CD4-positive, alpha-beta T cell treated with Interleukin-17A for 1 hour (primary cell): ENCODE measurements around the gene TALDO1.

Experiments used
- DNase-seq: peaks from one replicate; pipeline ENCODE4 v3.0.0-alpha.2; 2020

Gene TALDO1

GRCh38 chr11:747158-748006 lies at the start of gene TALDO1:
TALDO1 (plus strand) TSS chr11:747464; CDS start chr11:747482, 18 bp downstream.
- DNase-seq = peak; percentile 85

DNA sequence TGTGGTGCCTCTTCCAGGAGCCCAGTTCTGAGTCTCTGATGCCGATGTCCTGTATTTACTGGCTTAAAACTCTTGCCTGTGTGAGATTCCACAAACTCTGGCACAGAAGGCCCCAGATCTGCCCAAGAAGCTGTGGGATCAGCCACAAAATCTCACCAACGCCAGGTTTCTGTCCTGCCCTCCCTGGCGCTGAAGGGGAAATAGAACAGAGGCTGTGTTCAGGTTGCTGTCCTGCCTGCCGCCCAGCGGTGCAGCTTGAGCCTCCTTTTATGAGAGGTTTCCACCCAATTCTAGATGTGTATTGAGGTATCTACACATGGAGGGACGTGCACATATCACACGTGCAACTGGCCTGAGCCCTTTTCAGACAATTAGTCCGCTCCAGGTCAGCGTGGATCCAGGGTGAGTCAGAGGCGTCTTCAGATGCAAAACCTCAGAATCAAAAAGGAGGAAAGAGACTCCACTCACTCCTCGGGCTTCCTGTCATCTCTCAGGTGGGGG lies 49.4 kb upstream of the TALDO1 start:
- no peak for DNase-seq

DNA sequence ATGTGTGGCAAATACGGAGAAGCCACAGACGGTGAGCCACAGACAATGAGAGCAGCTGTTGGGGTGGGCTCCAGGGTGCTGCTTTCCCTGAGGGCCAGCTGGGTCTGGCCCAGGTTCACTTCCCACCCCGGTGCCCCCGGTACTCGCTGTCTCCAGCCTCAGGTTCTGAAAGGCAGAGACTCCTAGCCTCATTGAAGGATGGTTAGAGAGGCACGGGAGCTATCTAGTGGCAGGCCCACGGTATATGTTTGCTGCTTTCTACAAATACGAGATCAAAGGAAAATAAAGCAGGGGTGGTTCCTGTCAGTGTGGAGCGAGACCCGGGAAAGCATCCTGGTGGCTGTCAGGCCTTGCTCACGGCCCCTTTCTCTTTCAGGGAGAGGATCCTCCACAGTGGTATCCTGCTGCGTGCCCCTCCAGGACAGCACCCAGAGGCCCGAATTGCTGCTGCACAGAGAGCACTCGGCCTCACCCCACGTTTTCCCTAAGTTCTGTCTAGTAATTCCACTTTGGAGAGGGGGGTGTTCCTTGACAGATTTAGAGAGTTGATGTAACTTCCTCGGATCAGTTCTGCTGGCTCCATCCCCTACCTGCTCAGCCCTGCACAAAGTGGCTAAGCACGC lies 48.7 kb upstream of the TALDO1 start:
- no peak for DNase-seq

DNA sequence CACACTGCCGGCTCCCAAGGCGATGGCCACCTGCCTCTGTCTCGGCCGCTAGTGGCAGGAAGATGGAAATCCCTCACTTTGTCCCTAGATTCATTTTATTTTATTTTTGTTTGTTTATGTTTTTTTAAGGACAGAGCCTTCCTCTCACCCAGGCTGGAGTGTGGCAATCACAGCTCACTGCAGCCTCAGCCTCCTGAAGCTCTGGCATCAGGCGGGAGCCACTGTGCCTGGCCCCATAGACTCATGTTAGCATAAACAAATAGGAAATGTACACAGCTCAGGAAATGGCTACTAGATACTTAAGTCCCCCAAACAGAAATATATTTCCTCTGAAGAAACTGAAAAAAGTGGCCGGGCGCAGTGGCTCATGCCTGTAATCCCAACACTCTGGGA lies 48.2 kb upstream of the TALDO1 start:
- DNase-seq = no peak

DNA sequence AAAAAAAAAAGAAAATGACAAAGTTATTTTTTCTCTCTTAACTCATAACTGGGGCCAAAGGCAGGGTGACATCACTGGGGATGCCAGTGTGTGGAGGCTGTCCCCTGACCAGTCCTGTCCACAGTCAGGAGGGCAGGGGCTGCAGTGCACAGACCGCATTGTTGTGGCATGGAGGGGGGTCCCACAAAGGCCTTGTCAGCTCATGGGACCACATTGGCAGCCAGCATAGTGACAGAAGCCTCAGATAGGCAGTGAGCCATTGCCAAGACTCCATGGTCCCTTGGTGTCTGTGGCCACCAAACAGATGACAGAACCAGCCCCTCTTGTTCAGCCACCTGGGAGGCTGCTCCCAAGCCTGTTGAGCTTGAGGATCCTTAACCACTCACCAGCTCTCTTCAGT lies 47.5 kb upstream of the TALDO1 start:
- DNase-seq = no peak

- no peak for DNase-seq
Observed at GRCh38 chr11:701741-702461, 45.4 kb upstream of the TALDO1 start.

- no peak for DNase-seq
Observed at GRCh38 chr11:702462-703461, 44.5 kb upstream of the TALDO1 start.

DNA sequence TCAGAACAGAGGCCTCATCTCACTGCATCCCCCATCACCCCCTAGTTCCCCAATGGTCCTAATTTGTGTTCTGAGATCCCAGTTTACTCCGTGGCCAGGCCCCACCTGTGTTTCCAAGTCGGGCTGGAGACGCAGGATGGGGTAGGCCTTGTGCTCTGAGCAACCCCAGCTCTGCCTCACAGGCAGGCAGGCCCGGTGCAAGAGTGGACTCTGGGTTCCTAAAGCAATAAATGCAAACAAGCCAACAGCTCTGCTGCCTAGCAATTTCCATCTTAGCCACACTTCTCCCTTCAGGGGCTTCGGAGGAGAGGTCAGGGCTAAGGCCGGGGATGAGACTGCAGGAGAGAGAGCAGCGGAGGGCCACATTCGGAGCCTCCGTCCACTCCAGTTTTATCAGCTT lies 43.8 kb upstream of the TALDO1 start:
- DNase-seq = no peak

GRCh38 chr11:704228-704674 lies 43.0 kb upstream of the TALDO1 start:
- DNase-seq = no peak

- DNase-seq = no peak
Observed at GRCh38 chr11:704781-705645, 42.3 kb upstream of the TALDO1 start.

- no peak for DNase-seq
Observed at GRCh38 chr11:705646-706438, 41.4 kb upstream of the TALDO1 start, which contains the start of gene EPS8L2. EPS8L2 (plus strand) TSS chr11:706231; CDS start chr11:709408, 3,177 bp downstream.

GRCh38 chr11:706439-706956 lies 40.8 kb upstream of the TALDO1 start:
- DNase-seq = no peak

- no peak for DNase-seq
Observed at GRCh38 chr11:706957-707816, 40.1 kb upstream of the TALDO1 start.

DNA sequence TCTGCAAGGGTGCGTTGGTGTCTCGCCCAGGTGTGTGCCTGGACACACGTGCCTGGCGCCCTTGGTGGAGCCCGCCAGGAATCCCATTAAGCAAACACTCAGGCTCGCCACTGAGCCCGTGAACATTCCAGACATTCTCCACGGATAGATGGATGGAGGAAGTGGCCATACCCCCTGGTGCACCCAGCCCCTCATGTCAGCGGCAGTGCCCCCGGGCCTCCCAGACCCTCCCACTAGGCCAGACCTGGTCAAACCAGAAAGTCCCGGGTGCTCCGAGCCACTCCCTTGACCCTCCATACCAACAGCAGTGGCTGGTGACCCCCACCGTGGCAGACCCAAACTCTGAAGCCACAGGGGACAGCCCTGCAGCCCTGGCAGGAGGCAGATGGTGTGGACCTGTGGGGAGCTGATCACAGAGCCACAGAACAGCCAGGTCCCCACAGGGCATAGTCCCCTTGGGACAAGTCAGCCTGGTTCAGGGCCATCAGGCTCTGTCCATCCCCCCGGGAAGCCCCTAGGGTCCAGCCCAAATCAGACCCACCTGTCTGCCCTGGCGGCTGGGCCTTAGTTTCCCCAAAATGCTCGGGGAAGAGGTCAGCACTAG lies 39.3 kb upstream of the TALDO1 start:
- no peak for DNase-seq

DNA sequence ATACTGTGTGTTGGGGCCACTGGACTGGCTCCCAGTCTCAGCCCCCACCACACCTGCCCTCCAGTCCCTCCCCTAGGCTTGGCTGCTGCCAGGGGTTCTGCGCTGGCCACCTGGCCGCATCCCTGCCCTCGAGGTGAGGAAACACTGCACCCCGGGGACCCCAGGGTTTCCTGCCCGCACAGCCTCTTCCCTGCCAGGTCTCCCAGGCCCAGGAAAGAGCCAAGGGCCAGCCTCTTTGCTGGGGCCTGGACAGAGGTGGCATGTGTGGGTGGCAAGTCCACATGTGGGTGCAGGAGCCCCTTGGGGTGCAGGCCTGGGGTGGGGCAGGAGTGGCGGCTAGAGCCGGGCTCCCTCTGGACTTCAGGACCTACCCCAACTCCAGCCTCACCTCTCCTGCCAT lies 38.8 kb upstream of the TALDO1 start:
- no peak for DNase-seq

DNA sequence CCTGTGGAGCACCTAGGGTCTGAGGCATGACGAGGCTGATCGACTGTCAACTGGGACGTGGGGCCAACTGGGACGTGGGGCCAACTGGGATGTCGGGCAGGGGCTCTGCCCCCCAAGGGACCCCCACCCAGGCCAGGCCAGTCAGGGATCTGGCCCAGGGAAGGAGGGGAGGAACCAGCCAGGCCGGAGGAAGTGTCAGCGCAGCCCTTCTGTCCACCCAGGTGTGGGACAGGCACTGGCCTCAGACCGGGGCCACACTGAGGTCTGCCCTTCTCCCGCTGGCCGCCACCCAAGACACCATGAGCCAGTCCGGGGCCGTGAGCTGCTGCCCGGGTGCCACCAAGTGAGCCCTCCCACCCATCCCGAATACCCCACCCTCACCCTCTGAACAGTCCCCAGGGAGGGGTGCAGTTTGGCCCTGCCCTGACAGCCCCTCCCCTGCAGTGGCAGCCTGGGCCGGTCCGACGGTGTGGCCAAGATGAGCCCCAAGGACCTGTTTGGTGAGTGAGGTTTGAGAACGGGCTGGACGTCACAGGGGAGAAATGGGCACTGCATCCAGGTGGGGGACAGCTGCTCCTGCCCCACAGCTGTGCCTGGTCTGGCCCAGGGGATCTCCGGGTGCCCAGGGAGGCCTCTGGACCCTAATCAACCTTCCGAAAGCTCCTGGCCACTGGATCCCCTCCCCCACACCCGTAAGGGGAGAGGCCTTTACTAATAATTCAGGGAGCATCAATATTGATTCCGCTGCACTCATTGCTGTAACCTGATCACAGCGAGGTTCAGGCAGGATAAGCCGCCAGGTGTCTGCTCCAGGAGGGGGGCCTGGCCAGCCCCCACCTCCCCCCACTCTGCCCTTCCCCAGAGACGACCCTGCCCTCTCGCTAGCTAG lies 37.9 kb upstream of the TALDO1 start:
- DNase-seq = no peak

DNA sequence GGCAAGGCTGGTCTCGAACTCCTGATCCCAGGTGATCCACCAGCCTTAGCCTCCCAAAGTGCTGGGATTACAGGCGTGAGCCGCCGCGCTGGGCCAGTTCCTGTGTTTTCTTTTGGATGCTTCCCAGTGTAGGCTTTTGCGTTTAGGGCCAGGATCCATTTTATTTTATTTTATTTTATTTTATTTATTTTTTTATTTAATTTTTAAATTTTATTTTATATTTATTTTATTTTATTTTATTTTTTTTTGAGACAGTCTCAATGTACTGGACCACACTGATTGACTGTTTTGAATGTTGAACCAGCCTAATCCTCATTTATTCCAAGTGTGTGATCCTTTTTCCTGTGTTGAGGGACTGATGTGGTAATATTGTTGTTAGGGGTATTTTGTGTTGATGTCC lies 32.8 kb upstream of the TALDO1 start:
- DNase-seq = no peak
